Thyroid gland (tissue), 4 donors: ENCODE measurements around the gene NTF3.

ENCODE experiments used
- POLR2A ChIP-seq, 2 donors: fragments of 450-650 bp; IDR thresholded peaks; one replicate each; pipeline ENCODE4 v1.6.1; 2017; ENCODE audit warnings: antibody characterized with exemption in 2 of 2, mild to moderate bottlenecking in 2 of 2, moderate library complexity in 1 of 2
- TF ChIP-seq, protein P1 (sequence below), 6 experiments: fragments of 200-600 bp in 3 of 6; fragments of 450-650 bp in 3 of 6; sonication (generic) in 3 of 6; IDR thresholded peaks; one replicate each; pipeline ENCODE4 v1.5.1; 2016 to 2019; ENCODE audit warnings: antibody characterized with exemption in 6 of 6, mild to moderate bottlenecking in 2 of 6, inconsistent platforms in 1 of 6, moderate library complexity in 1 of 6

DNA sequence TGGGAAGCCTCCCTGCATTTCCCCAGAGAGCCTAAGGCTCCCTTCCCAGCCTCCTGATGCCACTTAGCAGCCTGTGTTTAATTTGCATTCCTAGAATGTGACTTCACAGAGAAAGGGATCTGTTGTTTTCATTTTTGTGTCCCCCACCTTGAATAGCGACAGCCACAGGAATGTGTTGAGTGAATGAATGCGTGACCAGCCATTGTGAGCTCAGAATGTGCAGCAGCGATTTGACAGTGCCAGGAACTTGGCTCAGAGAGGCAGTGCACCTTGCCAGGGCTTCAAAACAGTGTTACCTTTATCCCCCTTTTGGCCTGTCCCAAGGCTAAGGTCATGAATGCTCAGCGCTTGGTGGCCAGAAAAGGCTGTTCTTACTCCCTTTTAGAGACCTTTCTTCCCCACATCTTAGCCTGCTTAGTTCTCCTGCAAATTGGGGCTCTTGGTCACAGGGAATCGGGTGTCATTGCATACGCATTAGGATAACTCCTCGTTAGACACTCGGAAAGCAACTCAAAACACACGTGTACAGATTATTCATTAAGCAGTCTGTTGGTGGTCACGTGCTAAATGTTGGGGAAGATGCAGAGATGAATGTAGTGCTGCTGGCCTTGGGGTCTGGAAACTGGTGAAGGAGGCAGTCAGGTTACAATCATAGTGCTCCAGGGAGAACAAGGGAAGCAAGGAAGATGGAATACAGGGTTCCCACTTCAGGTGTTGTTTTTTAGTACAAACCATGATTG, 9.8 kb downstream of the NTF3 start:
- TF ChIP-seq, protein P1, sequence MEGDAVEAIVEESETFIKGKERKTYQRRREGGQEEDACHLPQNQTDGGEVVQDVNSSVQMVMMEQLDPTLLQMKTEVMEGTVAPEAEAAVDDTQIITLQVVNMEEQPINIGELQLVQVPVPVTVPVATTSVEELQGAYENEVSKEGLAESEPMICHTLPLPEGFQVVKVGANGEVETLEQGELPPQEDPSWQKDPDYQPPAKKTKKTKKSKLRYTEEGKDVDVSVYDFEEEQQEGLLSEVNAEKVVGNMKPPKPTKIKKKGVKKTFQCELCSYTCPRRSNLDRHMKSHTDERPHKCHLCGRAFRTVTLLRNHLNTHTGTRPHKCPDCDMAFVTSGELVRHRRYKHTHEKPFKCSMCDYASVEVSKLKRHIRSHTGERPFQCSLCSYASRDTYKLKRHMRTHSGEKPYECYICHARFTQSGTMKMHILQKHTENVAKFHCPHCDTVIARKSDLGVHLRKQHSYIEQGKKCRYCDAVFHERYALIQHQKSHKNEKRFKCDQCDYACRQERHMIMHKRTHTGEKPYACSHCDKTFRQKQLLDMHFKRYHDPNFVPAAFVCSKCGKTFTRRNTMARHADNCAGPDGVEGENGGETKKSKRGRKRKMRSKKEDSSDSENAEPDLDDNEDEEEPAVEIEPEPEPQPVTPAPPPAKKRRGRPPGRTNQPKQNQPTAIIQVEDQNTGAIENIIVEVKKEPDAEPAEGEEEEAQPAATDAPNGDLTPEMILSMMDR (IDR thresholded peaks at IDR 0.05): no peak
- TF ChIP-seq POLR2A (IDR thresholded peaks at IDR 0.05): no peak
